ENCODE measurements around the gene UHRF2. TPM values are rescaled to one million over a fixed set of nuclear protein-coding genes. Genes with fewer than 3 reads are reported as not detected.

The UHRF2 gene
- total RNA-seq, 2 experiments from 2014 or later = 141 to 149 TPM

GRCh38 chr9:6490863-6491262, 77.9 kb downstream of the UHRF2 start:
- peaks cover 9% of the 10 kb centered on the region for H3K4me1 Mint-ChIP-seq (ENCODE audit: low read depth)
- H3K9me3 ChIP-seq (ENCODE audit: control insufficient read depth in 1 of 2, insufficient read depth in 1 of 2, low read length in 2 of 2) = no peaks in the 10 kb centered on the region
- ChIA-PET CTCF (no interaction called here), POLR2A (interaction anchor here (1.5 kb wide), 1 partner anchor 78 kb away, joined by 4 read pairs; the partner anchor contains the start of gene UHRF2)
- H3K27me3 ChIP-seq (ENCODE audit: control insufficient read depth in 1 of 2, insufficient read depth in 2 of 2, low read length in 2 of 2) = no peaks in the 10 kb centered on the region
- H3K4me3 Mint-ChIP-seq = no peak overlapping the region
- H3K9me3 Mint-ChIP-seq = no peaks in the 10 kb centered on the region
- intact Hi-C loops (cut with DNase I, micrococcal nuclease) = no loop called here
- H3K27ac ChIP-seq (ENCODE audit: low read depth in 1 of 2, low read length in 2 of 2) = no peak overlapping the region
- DNase-seq (no peak), ATAC-seq (ENCODE audit: poor library complexity) (no peak)
- H3K4me1 ChIP-seq (ENCODE audit: insufficient read depth, low read length) = no peaks in the 10 kb centered on the region
- H3K36me3 ChIP-seq (ENCODE audit: insufficient read depth, low read length) = peaks cover 78% of the 10 kb centered on the region
- TF ChIP-seq CTCF (IDR thresholded peaks at IDR 0.05) = no peak
- no peak overlapping the region for H3K27ac Mint-ChIP-seq
- peaks cover 81% of the 10 kb centered on the region for H3K36me3 Mint-ChIP-seq (ENCODE audit: low read depth)
- H3K4me3 ChIP-seq (ENCODE audit: low read length) = no peak overlapping the region
- H3K27me3 Mint-ChIP-seq = no peaks in the 10 kb centered on the region

- intact Hi-C loops (cut with DNase I, micrococcal nuclease) = no loop called here
- peak overlapping the region; percentile 48 for H3K27ac Mint-ChIP-seq
Measured at GRCh38 chr9:6495466-6495865, 82.5 kb downstream of the UHRF2 start.

GRCh38 chr9:6498982-6499381, 86.0 kb downstream of the UHRF2 start:
- H3K36me3 Mint-ChIP-seq (ENCODE audit: low read depth) = peaks cover 86% of the 10 kb centered on the region
- ChIA-PET POLR2A (no interaction called here), CTCF (interaction anchor here (0.9 kb wide), 1 partner anchor 12 kb away, joined by 4 read pairs; no protein-coding TSS in a partner anchor)
- intact Hi-C loops (cut with DNase I, micrococcal nuclease) = no loop called here
- H3K36me3 ChIP-seq (ENCODE audit: insufficient read depth, low read length) = peaks cover 71% of the 10 kb centered on the region
- DNase-seq (no peak), ATAC-seq (ENCODE audit: poor library complexity) (no peak)
- no peak overlapping the region for H3K4me3 Mint-ChIP-seq
- no peaks in the 10 kb centered on the region for H3K27me3 ChIP-seq (ENCODE audit: control insufficient read depth in 1 of 2, insufficient read depth in 2 of 2, low read length in 2 of 2)
- H3K27ac ChIP-seq (ENCODE audit: low read depth in 1 of 2, low read length in 2 of 2) = no peak overlapping the region
- H3K4me1 ChIP-seq (ENCODE audit: insufficient read depth, low read length) = no peaks in the 10 kb centered on the region
- no peaks in the 10 kb centered on the region for H3K4me1 Mint-ChIP-seq (ENCODE audit: low read depth)
- H3K9me3 ChIP-seq (ENCODE audit: control insufficient read depth in 1 of 2, insufficient read depth in 1 of 2, low read length in 2 of 2) = no peaks in the 10 kb centered on the region
- peak overlapping the region; percentile 30 for H3K27ac Mint-ChIP-seq
- no peaks in the 10 kb centered on the region for H3K9me3 Mint-ChIP-seq
- TF ChIP-seq CTCF (IDR thresholded peaks at IDR 0.05) = no peak
- H3K27me3 Mint-ChIP-seq = no peaks in the 10 kb centered on the region
- no peak overlapping the region for H3K4me3 ChIP-seq (ENCODE audit: low read length)

More at GRCh38 chr9:6495466-6495865, 82.5 kb downstream of the UHRF2 start:
- ChIA-PET CTCF (no interaction called here), POLR2A (no interaction called here)
- Mint-ChIP-seq H3K4me3 (no peak overlapping the region), H3K4me1 (ENCODE audit: low read depth) (peaks cover 9% of the 10 kb centered on the region), H3K9me3 (no peaks in the 10 kb centered on the region), H3K27me3 (no peaks in the 10 kb centered on the region), H3K36me3 (ENCODE audit: low read depth) (peaks cover 87% of the 10 kb centered on the region)
- Histone ChIP-seq H3K4me3 (ENCODE audit: low read length) (no peak overlapping the region), H3K27ac (ENCODE audit: low read depth in 1 of 2, low read length in 2 of 2) (no peak overlapping the region), H3K4me1 (ENCODE audit: insufficient read depth, low read length) (no peaks in the 10 kb centered on the region), H3K27me3 (ENCODE audit: control insufficient read depth in 1 of 2, insufficient read depth in 2 of 2, low read length in 2 of 2) (no peaks in the 10 kb centered on the region), H3K36me3 (ENCODE audit: insufficient read depth, low read length) (peaks cover 83% of the 10 kb centered on the region), H3K9me3 (ENCODE audit: control insufficient read depth in 1 of 2, insufficient read depth in 1 of 2, low read length in 2 of 2) (no peaks in the 10 kb centered on the region)
- no peak for TF ChIP-seq CTCF (IDR thresholded peaks at IDR 0.05)
- ATAC-seq (ENCODE audit: poor library complexity) (no peak), DNase-seq (no peak)
